Measurements from ENCODE around the gene IMPG1. TPM values are rescaled to one million over a fixed set of nuclear protein-coding genes. Genes with fewer than 3 reads are reported as not detected.
"Not testable (repeated sequence)": the region's sequence is repeated elsewhere in the genome, so short reads cannot be mapped to it uniquely, and the experiment has no call there.

Gene IMPG1
- total RNA-seq, 1 experiment from 2014 or later: not detected

DNA sequence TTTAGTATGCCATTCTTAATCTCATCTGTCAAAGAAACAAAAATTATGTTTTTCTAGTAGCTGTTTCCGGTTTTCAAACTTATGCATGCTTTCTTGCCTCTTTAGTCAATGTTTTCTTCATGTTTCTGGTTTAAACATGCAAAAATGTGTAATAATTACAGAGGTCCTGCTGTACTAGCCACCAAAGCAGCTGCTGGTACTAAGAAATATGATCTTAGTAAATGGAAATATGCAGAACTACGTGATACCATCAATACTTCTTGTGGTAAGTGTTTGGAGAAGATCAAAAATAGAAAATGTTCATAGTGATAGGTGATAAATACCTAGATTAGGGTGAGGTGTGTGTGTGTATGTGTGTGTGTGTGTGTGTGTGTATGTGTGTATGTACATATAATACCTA lies 165.0 kb downstream of the IMPG1 start:
- Histone ChIP-seq H3K4me3 (ENCODE audit: low read length) (no peak overlapping the region), H3K27me3 (ENCODE audit: low read length) (no peaks in the 10 kb centered on the region), H3F3A (ENCODE audit: low read length, unreplicated experiment) (no peaks in the 10 kb centered on the region), H3K9me3 (ENCODE audit: low read length) (no peaks in the 10 kb centered on the region), H4K20me1 (ENCODE audit: low read length) (no peaks in the 10 kb centered on the region), H3K9me2 (replicated peaks; ENCODE audit: low read length) (no peaks in the 10 kb centered on the region), H3K9ac (ENCODE audit: low read length) (no peak overlapping the region), H3K27ac (ENCODE audit: low read length) (no peak overlapping the region), H3K79me2 (ENCODE audit: low read length) (no peaks in the 10 kb centered on the region), H2AFZ (ENCODE audit: low read length) (no peak overlapping the region), H3K4me2 (ENCODE audit: low read length) (no peak overlapping the region), H3K36me3 (ENCODE audit: low read depth, low read length) (no peaks in the 10 kb centered on the region), H3K4me1 (ENCODE audit: insufficient read depth, low read length) (no peaks in the 10 kb centered on the region)
- ChIA-PET CTCF (no interaction called here), POLR2A (ENCODE audit: unreplicated experiment) (no interaction called here)
- no peak for TF ChIP-seq EZH2 (IDR thresholded peaks at IDR 0.05; ENCODE audit: low read length, unreplicated experiment)
- TF ChIP-seq, protein P1, sequence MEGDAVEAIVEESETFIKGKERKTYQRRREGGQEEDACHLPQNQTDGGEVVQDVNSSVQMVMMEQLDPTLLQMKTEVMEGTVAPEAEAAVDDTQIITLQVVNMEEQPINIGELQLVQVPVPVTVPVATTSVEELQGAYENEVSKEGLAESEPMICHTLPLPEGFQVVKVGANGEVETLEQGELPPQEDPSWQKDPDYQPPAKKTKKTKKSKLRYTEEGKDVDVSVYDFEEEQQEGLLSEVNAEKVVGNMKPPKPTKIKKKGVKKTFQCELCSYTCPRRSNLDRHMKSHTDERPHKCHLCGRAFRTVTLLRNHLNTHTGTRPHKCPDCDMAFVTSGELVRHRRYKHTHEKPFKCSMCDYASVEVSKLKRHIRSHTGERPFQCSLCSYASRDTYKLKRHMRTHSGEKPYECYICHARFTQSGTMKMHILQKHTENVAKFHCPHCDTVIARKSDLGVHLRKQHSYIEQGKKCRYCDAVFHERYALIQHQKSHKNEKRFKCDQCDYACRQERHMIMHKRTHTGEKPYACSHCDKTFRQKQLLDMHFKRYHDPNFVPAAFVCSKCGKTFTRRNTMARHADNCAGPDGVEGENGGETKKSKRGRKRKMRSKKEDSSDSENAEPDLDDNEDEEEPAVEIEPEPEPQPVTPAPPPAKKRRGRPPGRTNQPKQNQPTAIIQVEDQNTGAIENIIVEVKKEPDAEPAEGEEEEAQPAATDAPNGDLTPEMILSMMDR (conservative IDR thresholded peaks at IDR 0.05; ENCODE audit: low read depth, low read length): no peak
- TF ChIP-seq EZH2phosphoT487 (IDR thresholded peaks at IDR 0.05; ENCODE audit: borderline replicate concordance, low read length): no peak
- intact Hi-C loops (cut with micrococcal nuclease): no loop called here
- no TSS peak for BruUV-seq (replicated peaks)
- DNase-seq (no peak), ATAC-seq (no peak)

DNA sequence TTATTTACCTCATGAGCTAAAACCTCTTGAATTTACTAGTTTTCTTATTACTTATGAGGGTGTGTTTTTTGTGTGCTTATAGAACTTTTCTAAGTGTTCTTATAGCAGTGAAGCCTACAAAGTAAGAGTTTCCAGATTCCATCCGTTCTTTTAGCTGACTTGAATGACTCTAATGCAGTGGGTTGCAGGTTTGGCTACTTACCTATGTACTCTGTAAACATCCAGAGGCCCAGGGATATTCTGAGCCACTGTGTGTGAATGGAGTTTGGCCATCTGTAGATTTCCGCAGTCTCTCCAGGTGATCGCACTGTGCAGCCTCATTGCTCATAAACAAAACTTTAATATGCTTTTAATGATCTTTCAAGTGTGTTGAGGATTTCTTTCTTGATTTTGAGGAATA lies 165.6 kb downstream of the IMPG1 start:
- H3K4me3 ChIP-seq (ENCODE audit: low read length): no peak overlapping the region
- ChIA-PET POLR2A (ENCODE audit: unreplicated experiment) (no interaction called here), CTCF (no interaction called here)
- no peaks in the 10 kb centered on the region for H3F3A ChIP-seq (ENCODE audit: low read length, unreplicated experiment)
- H3K27ac ChIP-seq (ENCODE audit: low read length): no peak overlapping the region
- no peaks in the 10 kb centered on the region for H3K9me2 ChIP-seq (replicated peaks; ENCODE audit: low read length)
- H3K27me3 ChIP-seq (ENCODE audit: low read length): no peaks in the 10 kb centered on the region
- H3K9ac ChIP-seq (ENCODE audit: low read length): no peak overlapping the region
- BruUV-seq (replicated peaks): no TSS peak
- no peaks in the 10 kb centered on the region for H3K9me3 ChIP-seq (ENCODE audit: low read length)
- intact Hi-C loops (cut with micrococcal nuclease): no loop called here
- no peaks in the 10 kb centered on the region for H4K20me1 ChIP-seq (ENCODE audit: low read length)
- no peak overlapping the region for H2AFZ ChIP-seq (ENCODE audit: low read length)
- no peak for ATAC-seq
- H3K4me2 ChIP-seq (ENCODE audit: low read length): no peak overlapping the region
- no peaks in the 10 kb centered on the region for H3K79me2 ChIP-seq (ENCODE audit: low read length)
- no peak for DNase-seq
- TF ChIP-seq, protein P1 (conservative IDR thresholded peaks at IDR 0.05; ENCODE audit: low read depth, low read length): no peak
- TF ChIP-seq EZH2phosphoT487 (IDR thresholded peaks at IDR 0.05; ENCODE audit: borderline replicate concordance, low read length) (no peak), EZH2 (IDR thresholded peaks at IDR 0.05; ENCODE audit: low read length, unreplicated experiment) (no peak)
- no peaks in the 10 kb centered on the region for H3K4me1 ChIP-seq (ENCODE audit: insufficient read depth, low read length)
- no peaks in the 10 kb centered on the region for H3K36me3 ChIP-seq (ENCODE audit: low read depth, low read length)

DNA sequence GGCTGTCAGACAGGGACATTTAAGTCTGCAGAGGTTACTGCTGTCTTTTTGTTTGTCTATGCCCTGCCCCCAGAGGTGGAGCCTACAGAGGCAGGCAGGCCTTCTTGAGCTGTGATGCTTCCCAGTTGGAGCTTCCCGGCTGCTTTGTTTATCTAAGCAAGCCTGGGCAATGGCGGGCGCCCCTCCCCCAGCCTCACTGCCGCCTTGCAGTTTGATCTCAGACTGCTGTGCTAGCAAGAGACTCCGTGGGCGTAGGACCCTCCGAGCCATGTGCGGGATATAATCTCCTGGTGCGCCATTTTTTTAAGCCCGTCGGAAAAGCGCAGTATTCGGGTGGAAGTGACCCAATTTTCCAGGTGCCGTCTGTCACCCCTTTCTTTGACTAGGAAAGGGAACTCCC lies 167.3 kb downstream of the IMPG1 start:
- H3K9ac ChIP-seq (ENCODE audit: low read length); ATAC-seq; H3K4me3 ChIP-seq (ENCODE audit: low read length); CTCF ChIA-PET; intact Hi-C loops (cut with micrococcal nuclease); H3K79me2 ChIP-seq (ENCODE audit: low read length); H3F3A ChIP-seq (ENCODE audit: low read length, unreplicated experiment); DNase-seq; H4K20me1 ChIP-seq (ENCODE audit: low read length); H2AFZ ChIP-seq (ENCODE audit: low read length); H3K36me3 ChIP-seq (ENCODE audit: low read depth, low read length); H3K4me1 ChIP-seq (ENCODE audit: insufficient read depth, low read length); H3K9me2 ChIP-seq (replicated peaks; ENCODE audit: low read length); H3K4me2 ChIP-seq (ENCODE audit: low read length); H3K27me3 ChIP-seq (ENCODE audit: low read length); H3K27ac ChIP-seq (ENCODE audit: low read length); POLR2A ChIA-PET (ENCODE audit: unreplicated experiment); H3K9me3 ChIP-seq (ENCODE audit: low read length); BruUV-seq (replicated peaks): not testable (repeated sequence)

DNA sequence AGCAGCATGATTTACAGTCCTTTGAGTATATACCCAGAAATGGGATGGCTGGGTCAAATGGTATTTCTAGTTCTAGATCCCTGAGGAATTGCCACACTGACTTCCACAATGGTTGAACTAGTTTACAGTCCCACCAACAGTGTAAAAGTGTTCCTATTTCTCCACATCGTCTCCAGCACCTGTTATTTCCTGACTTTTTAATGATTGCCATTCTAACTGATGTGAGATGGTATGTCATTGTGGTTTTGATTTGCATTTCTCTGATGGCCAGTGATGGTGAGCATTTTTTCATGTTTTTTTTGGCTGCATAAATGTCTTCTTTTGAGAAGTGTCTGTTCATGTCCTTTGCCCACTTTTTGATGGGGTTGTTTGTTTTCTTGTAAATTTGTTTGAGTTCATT lies 172.2 kb downstream of the IMPG1 start:
- POLR2A ChIA-PET (ENCODE audit: unreplicated experiment); CTCF ChIA-PET; BruUV-seq (replicated peaks): not testable (repeated sequence)

More for the DNA sequence above, 172.2 kb downstream of the IMPG1 start:
- H4K20me1 ChIP-seq (ENCODE audit: low read length); H3K27ac ChIP-seq (ENCODE audit: low read length); H3F3A ChIP-seq (ENCODE audit: low read length, unreplicated experiment); H3K9ac ChIP-seq (ENCODE audit: low read length); H2AFZ ChIP-seq (ENCODE audit: low read length); H3K4me3 ChIP-seq (ENCODE audit: low read length); ATAC-seq; H3K79me2 ChIP-seq (ENCODE audit: low read length); H3K9me3 ChIP-seq (ENCODE audit: low read length); intact Hi-C loops (cut with micrococcal nuclease); H3K36me3 ChIP-seq (ENCODE audit: low read depth, low read length); H3K4me2 ChIP-seq (ENCODE audit: low read length); DNase-seq; H3K9me2 ChIP-seq (replicated peaks; ENCODE audit: low read length); H3K27me3 ChIP-seq (ENCODE audit: low read length); H3K4me1 ChIP-seq (ENCODE audit: insufficient read depth, low read length): not testable (repeated sequence)

All from PC-3 (cell line).